IPS-NIHi7 (cell line): ENCODE data around the gene SHC2.
"Not testable (repeated sequence)": the region's sequence is repeated elsewhere in the genome, so short reads cannot be mapped to it uniquely, and the experiment has no call there.

Experiments
- DNase-seq: peaks from one replicate; pipeline ENCODE4 v3.0.0; 2012; ENCODE audit warnings: mixed read lengths; ENCODE audit errors: extremely low spot score

Gene SHC2

GRCh38 chr19:424546-424945 is 36.3 kb downstream of the SHC2 start:
- DNase-seq = no peak

- DNase-seq = no peak
Measured at GRCh38 chr19:423691-424466, 37.0 kb downstream of the SHC2 start.

- DNase-seq = not testable (repeated sequence)
Measured at GRCh38 chr19:422917-423226, 38.0 kb downstream of the SHC2 start.

GRCh38 chr19:422213-422916 is 38.5 kb downstream of the SHC2 start:
- DNase-seq = no peak

GRCh38 chr19:419721-420515 is 40.9 kb downstream of the SHC2 start:
- DNase-seq = no peak

GRCh38 chr19:418761-419671 is 41.8 kb downstream of the SHC2 start:
- no peak for DNase-seq

GRCh38 chr19:416416-416815 is 44.4 kb downstream of the SHC2 start:
- DNase-seq = no peak

- no peak for DNase-seq
Measured at GRCh38 chr19:415292-415691, 45.5 kb downstream of the SHC2 start.

GRCh38 chr19:413756-414420 is 46.9 kb downstream of the SHC2 start:
- no peak for DNase-seq

GRCh38 chr19:412356-413355 is 48.2 kb downstream of the SHC2 start:
- DNase-seq = peak; percentile 84

GRCh38 chr19:411723-412355 is 49.0 kb downstream of the SHC2 start:
- DNase-seq = no peak

GRCh38 chr19:411121-411722 is 49.6 kb downstream of the SHC2 start:
- DNase-seq = not testable (repeated sequence)

- no peak for DNase-seq
Measured at GRCh38 chr19:410243-410781, 50.5 kb downstream of the SHC2 start.

- DNase-seq = no peak
Measured at GRCh38 chr19:409516-410242, 51.2 kb downstream of the SHC2 start.

GRCh38 chr19:408902-409515 is 51.8 kb downstream of the SHC2 start, which contains the start of gene C2CD4C:
TSS of gene C2CD4C (minus strand) at chr19:409147. CDS start at chr19:408361, 786 bp downstream.
- DNase-seq = no peak

GRCh38 chr19:408441-408901 is 52.4 kb downstream of the SHC2 start:
- DNase-seq = no peak
